ENCODE measurements around the gene CAPN2.
A peak's percentile ranks its signal among the peaks of the same experiment; 100 is the strongest.

Gene CAPN2

GRCh38 chr1:223723351-223723904, 11.1 kb downstream of the CAPN2 start:
- Histone ChIP-seq H3K9me3 (ENCODE audit: insufficient read depth, low read depth, low read length) (no peaks in the 10 kb centered on the region), H3K27ac (ENCODE audit: low read length) (no peak overlapping the region), H3K4me1 (ENCODE audit: insufficient read depth, low read length) (peaks cover 38% of the 10 kb centered on the region), H3K36me3 (ENCODE audit: insufficient read depth, low read depth, low read length) (peaks cover 14% of the 10 kb centered on the region), H3K9ac (ENCODE audit: low read depth, low read length) (no peak overlapping the region), H3K4me3 (ENCODE audit: low read length) (no peak overlapping the region), H3K27me3 (ENCODE audit: insufficient read depth, low read length) (peaks cover 47% of the 10 kb centered on the region)

- peaks cover 14% of the 10 kb centered on the region for H3K36me3 ChIP-seq (ENCODE audit: insufficient read depth, low read depth, low read length)
- H3K27me3 ChIP-seq (ENCODE audit: insufficient read depth, low read length), result peaks cover 52% of the 10 kb centered on the region
- H3K4me1 ChIP-seq (ENCODE audit: insufficient read depth, low read length), result peaks cover 31% of the 10 kb centered on the region
- no peak overlapping the region for H3K27ac ChIP-seq (ENCODE audit: low read length)
- H3K9me3 ChIP-seq (ENCODE audit: insufficient read depth, low read depth, low read length), result no peaks in the 10 kb centered on the region
- no peak overlapping the region for H3K9ac ChIP-seq (ENCODE audit: low read depth, low read length)
- no peak overlapping the region for H3K4me3 ChIP-seq (ENCODE audit: low read length)
These were observed 12.0 kb downstream of the CAPN2 start for GRCh38 chr1:223724376-223724775.

GRCh38 chr1:223725578-223725977, 13.2 kb downstream of the CAPN2 start:
- peaks cover 52% of the 10 kb centered on the region for H3K27me3 ChIP-seq (ENCODE audit: insufficient read depth, low read length)
- H3K9ac ChIP-seq (ENCODE audit: low read depth, low read length), result no peak overlapping the region
- H3K4me3 ChIP-seq (ENCODE audit: low read length), result no peak overlapping the region
- no peak overlapping the region for H3K27ac ChIP-seq (ENCODE audit: low read length)
- peaks cover 33% of the 10 kb centered on the region for H3K4me1 ChIP-seq (ENCODE audit: insufficient read depth, low read length)
- no peaks in the 10 kb centered on the region for H3K9me3 ChIP-seq (ENCODE audit: insufficient read depth, low read depth, low read length)
- peaks cover 14% of the 10 kb centered on the region for H3K36me3 ChIP-seq (ENCODE audit: insufficient read depth, low read depth, low read length)

- Histone ChIP-seq H3K27me3 (ENCODE audit: insufficient read depth, low read length) (peaks cover 52% of the 10 kb centered on the region), H3K4me3 (ENCODE audit: low read length) (0 out of 2 replicates have a peak overlapping the region, but pooled peaks have one; percentile 17)
These were observed 14.2 kb downstream of the CAPN2 start for GRCh38 chr1:223726380-223727001.

GRCh38 chr1:223727541-223727940, 15.2 kb downstream of the CAPN2 start:
- H3K4me3 ChIP-seq (ENCODE audit: low read length), result no peak overlapping the region
- H3K9ac ChIP-seq (ENCODE audit: low read depth, low read length), result no peak overlapping the region
- H3K27ac ChIP-seq (ENCODE audit: low read length), result no peak overlapping the region

More at GRCh38 chr1:223726380-223727001, 14.2 kb downstream of the CAPN2 start:
- H3K27ac ChIP-seq (ENCODE audit: low read length), result no peak overlapping the region
- no peaks in the 10 kb centered on the region for H3K9me3 ChIP-seq (ENCODE audit: insufficient read depth, low read depth, low read length)
- peaks cover 37% of the 10 kb centered on the region for H3K4me1 ChIP-seq (ENCODE audit: insufficient read depth, low read length)
- H3K36me3 ChIP-seq (ENCODE audit: insufficient read depth, low read depth, low read length), result peaks cover 5% of the 10 kb centered on the region
- peak overlapping the region; percentile 58; the same call in 1 of the 2 replicates for H3K9ac ChIP-seq (ENCODE audit: low read depth, low read length)

GRCh38 chr1:223729906-223730305, 17.6 kb downstream of the CAPN2 start:
- H3K27me3 ChIP-seq (ENCODE audit: insufficient read depth, low read length), result peaks cover 74% of the 10 kb centered on the region
- H3K4me3 ChIP-seq (ENCODE audit: low read length), result no peak overlapping the region
- no peak overlapping the region for H3K27ac ChIP-seq (ENCODE audit: low read length)
- H3K9me3 ChIP-seq (ENCODE audit: insufficient read depth, low read depth, low read length), result no peaks in the 10 kb centered on the region
- no peaks in the 10 kb centered on the region for H3K36me3 ChIP-seq (ENCODE audit: insufficient read depth, low read depth, low read length)
- peaks cover 59% of the 10 kb centered on the region for H3K4me1 ChIP-seq (ENCODE audit: insufficient read depth, low read length)
- no peak overlapping the region for H3K9ac ChIP-seq (ENCODE audit: low read depth, low read length)

More at GRCh38 chr1:223727541-223727940, 15.2 kb downstream of the CAPN2 start:
- H3K27me3 ChIP-seq (ENCODE audit: insufficient read depth, low read length), result peaks cover 58% of the 10 kb centered on the region
- H3K4me1 ChIP-seq (ENCODE audit: insufficient read depth, low read length), result peaks cover 37% of the 10 kb centered on the region
- H3K36me3 ChIP-seq (ENCODE audit: insufficient read depth, low read depth, low read length), result no peaks in the 10 kb centered on the region
- no peaks in the 10 kb centered on the region for H3K9me3 ChIP-seq (ENCODE audit: insufficient read depth, low read depth, low read length)

GRCh38 chr1:223730479-223731132, 18.3 kb downstream of the CAPN2 start:
- Histone ChIP-seq H3K36me3 (ENCODE audit: insufficient read depth, low read depth, low read length) (no peaks in the 10 kb centered on the region), H3K4me3 (ENCODE audit: low read length) (no peak overlapping the region), H3K27ac (ENCODE audit: low read length) (no peak overlapping the region), H3K9ac (ENCODE audit: low read depth, low read length) (no peak overlapping the region), H3K9me3 (ENCODE audit: insufficient read depth, low read depth, low read length) (no peaks in the 10 kb centered on the region), H3K4me1 (ENCODE audit: insufficient read depth, low read length) (peaks cover 56% of the 10 kb centered on the region), H3K27me3 (ENCODE audit: insufficient read depth, low read length) (peaks cover 74% of the 10 kb centered on the region)

GRCh38 chr1:223731133-223731770, 18.9 kb downstream of the CAPN2 start:
- H3K4me1 ChIP-seq (ENCODE audit: insufficient read depth, low read length), result peaks cover 50% of the 10 kb centered on the region
- H3K27me3 ChIP-seq (ENCODE audit: insufficient read depth, low read length), result peaks cover 74% of the 10 kb centered on the region
- no peak overlapping the region for H3K4me3 ChIP-seq (ENCODE audit: low read length)
- no peaks in the 10 kb centered on the region for H3K9me3 ChIP-seq (ENCODE audit: insufficient read depth, low read depth, low read length)
- no peak overlapping the region for H3K9ac ChIP-seq (ENCODE audit: low read depth, low read length)
- no peak overlapping the region for H3K27ac ChIP-seq (ENCODE audit: low read length)
- no peaks in the 10 kb centered on the region for H3K36me3 ChIP-seq (ENCODE audit: insufficient read depth, low read depth, low read length)

GRCh38 chr1:223732993-223733798, 20.9 kb downstream of the CAPN2 start:
- Histone ChIP-seq H3K36me3 (ENCODE audit: insufficient read depth, low read depth, low read length) (no peaks in the 10 kb centered on the region), H3K9me3 (ENCODE audit: insufficient read depth, low read depth, low read length) (no peaks in the 10 kb centered on the region), H3K4me1 (ENCODE audit: insufficient read depth, low read length) (peaks cover 34% of the 10 kb centered on the region), H3K9ac (ENCODE audit: low read depth, low read length) (no peak overlapping the region), H3K27ac (ENCODE audit: low read length) (no peak overlapping the region), H3K27me3 (ENCODE audit: insufficient read depth, low read length) (peaks cover 60% of the 10 kb centered on the region), H3K4me3 (ENCODE audit: low read length) (no peak overlapping the region)

- Histone ChIP-seq H3K27me3 (ENCODE audit: insufficient read depth, low read length) (peaks cover 50% of the 10 kb centered on the region), H3K9ac (ENCODE audit: low read depth, low read length) (no peak overlapping the region), H3K4me1 (ENCODE audit: insufficient read depth, low read length) (peaks cover 34% of the 10 kb centered on the region), H3K27ac (ENCODE audit: low read length) (no peak overlapping the region), H3K4me3 (ENCODE audit: low read length) (no peak overlapping the region), H3K9me3 (ENCODE audit: insufficient read depth, low read depth, low read length) (no peaks in the 10 kb centered on the region), H3K36me3 (ENCODE audit: insufficient read depth, low read depth, low read length) (no peaks in the 10 kb centered on the region)
These were observed 21.8 kb downstream of the CAPN2 start for GRCh38 chr1:223733898-223734852.
